Tibial artery (tissue), 4 donors: ENCODE measurements around the gene C4orf54.

Experiments
- DNase-seq, 2 donors: peaks; one replicate each; pipeline ENCODE4 v3.0.0-alpha.2; 2019
- H3K27ac ChIP-seq, 2 donors: fragments of 200-600 bp; sonication (generic) in 1 of 2; 1 replicate in 1 of 2; 2 replicates in 1 of 2; pipeline ENCODE4 v1.5.1; 2018 to 2019; ENCODE audit warnings: mild to moderate bottlenecking in 1 of 2
- H3K27me3 ChIP-seq, 2 donors: fragments of 200-600 bp; sonication (generic) in 1 of 2; one replicate each; pipeline versions ENCODE4 v1.5.1 to v1.6.0; 2016 to 2019
- H3K36me3 ChIP-seq, 3 donors: fragments of 200-600 bp; sonication (generic) in 2 of 3; one replicate each; pipeline ENCODE4 v1.5.1; 2016 to 2019; ENCODE audit warnings: mild to moderate bottlenecking in 2 of 3
- H3K4me1 ChIP-seq, 4 donors: fragments of 200-600 bp; sonication (generic) in 2 of 4; 1 replicate in 3 of 4; 2 replicates in 1 of 4; pipeline ENCODE4 v1.5.1; 2016 to 2019
- H3K4me3 ChIP-seq, 2 donors: fragments of 200-600 bp; sonication (generic) in 1 of 2; 1 replicate in 1 of 2; 2 replicates in 1 of 2; pipeline ENCODE4 v1.5.1; 2018 to 2019; ENCODE audit warnings: mild to moderate bottlenecking in 2 of 2
- H3K9me3 ChIP-seq, 3 donors: fragments of 200-600 bp; sonication (generic) in 1 of 3; one replicate each; pipeline ENCODE4 v1.5.1; 2016 to 2019
- CTCF ChIP-seq, 2 experiments: fragments of 200-600 bp in 1 of 2; fragments of 450-650 bp in 1 of 2; IDR thresholded peaks; one replicate each; pipeline ENCODE4 v1.5.1; 2017 to 2019; ENCODE audit warnings: antibody characterized with exemption in 2 of 2, mild to moderate bottlenecking in 1 of 2, moderate library complexity in 1 of 2
- intact Hi-C: fragments of 100-400 bp; cut with DNase I; formaldehyde crosslinking; loops from one replicate; pipeline ENCODE4 v1.15.0; 2023; ENCODE audit warnings: low total_unique reads

Gene C4orf54

GRCh38 chr4:99640676-99641075, 17.0 kb downstream of the C4orf54 start:
- H3K27ac ChIP-seq, result no peak overlapping the region
- intact Hi-C loops, result no loop called here

GRCh38 chr4:99637174-99637573, 20.5 kb downstream of the C4orf54 start:
- no peak for DNase-seq
- intact Hi-C loops, result no loop called here
- no peaks in the 10 kb centered on the region for H3K9me3 ChIP-seq
- H3K27me3 ChIP-seq, result no peaks in the 10 kb centered on the region
- H3K4me3 ChIP-seq, result no peak overlapping the region
- no peak for TF ChIP-seq CTCF (IDR thresholded peaks at IDR 0.05)
- peaks cover 0 to under 1% (median under 1%) of the 10 kb centered on the region in 4 donors for H3K4me1 ChIP-seq
- H3K27ac ChIP-seq, result no peak overlapping the region
- no peaks in the 10 kb centered on the region for H3K36me3 ChIP-seq

More at GRCh38 chr4:99640676-99641075, 17.0 kb downstream of the C4orf54 start:
- Histone ChIP-seq H3K36me3 (no peaks in the 10 kb centered on the region), H3K9me3 (no peaks in the 10 kb centered on the region), H3K4me3 (no peak overlapping the region), H3K4me1 (peaks cover 0 to 27% (median 7%) of the 10 kb centered on the region in 4 donors), H3K27me3 (no peaks in the 10 kb centered on the region)
- no peak for TF ChIP-seq CTCF (IDR thresholded peaks at IDR 0.05)
- no peak for DNase-seq

GRCh38 chr4:99636422-99636821, 21.2 kb downstream of the C4orf54 start:
- no peaks in the 10 kb centered on the region for H3K9me3 ChIP-seq
- intact Hi-C loops, result no loop called here
- no peaks in the 10 kb centered on the region for H3K36me3 ChIP-seq
- TF ChIP-seq CTCF (IDR thresholded peaks at IDR 0.05), result no peak
- no peak for DNase-seq
- no peak overlapping the region for H3K4me3 ChIP-seq
- no peaks in the 10 kb centered on the region for H3K4me1 ChIP-seq
- no peaks in the 10 kb centered on the region for H3K27me3 ChIP-seq
- H3K27ac ChIP-seq, result no peak overlapping the region

- no peaks in the 10 kb centered on the region for H3K36me3 ChIP-seq
- no peak overlapping the region for H3K4me3 ChIP-seq
- intact Hi-C loops, result no loop called here
- H3K27me3 ChIP-seq, result no peaks in the 10 kb centered on the region
- H3K9me3 ChIP-seq, result no peaks in the 10 kb centered on the region
- no peaks in the 10 kb centered on the region for H3K4me1 ChIP-seq
- TF ChIP-seq CTCF (IDR thresholded peaks at IDR 0.05), result no peak
- DNase-seq, result no peak
- H3K27ac ChIP-seq, result no peak overlapping the region
Measured at GRCh38 chr4:99635601-99636000, 22.0 kb downstream of the C4orf54 start.

- intact Hi-C loops, result no loop called here
Measured at GRCh38 chr4:99634742-99635360, 22.8 kb downstream of the C4orf54 start.

More at GRCh38 chr4:99634742-99635360, 22.8 kb downstream of the C4orf54 start:
- no peaks in the 10 kb centered on the region for H3K36me3 ChIP-seq
- no peak overlapping the region for H3K4me3 ChIP-seq
- no peaks in the 10 kb centered on the region for H3K9me3 ChIP-seq
- no peaks in the 10 kb centered on the region for H3K4me1 ChIP-seq
- no peak overlapping the region for H3K27ac ChIP-seq
- TF ChIP-seq CTCF (IDR thresholded peaks at IDR 0.05), result no peak
- DNase-seq, result no peak
- H3K27me3 ChIP-seq, result no peaks in the 10 kb centered on the region
